ENCODE data around the gene ADGRD2.

- no peak for TF ChIP-seq CTCF (IDR thresholded peaks at IDR 0.05)
- TF ChIP-seq POLR2A (IDR thresholded peaks at IDR 0.05): no peak
These were observed 15.5 kb downstream of the ADGRD2 start for GRCh38 chr9:124465736-124466135.

Measured in thyroid gland (tissue), 4 donors.